PC-3 (cell line): ENCODE results near the gene KBTBD12. TPM values are rescaled to one million over a fixed set of nuclear protein-coding genes. Genes with fewer than 3 reads are reported as not detected.

Experiments
- ATAC-seq: fragments of 200-7000 bp; cut with Tn5 transposase; 2 replicates; pipeline ENCODE4 v1.9.1; 2020; ENCODE audit warnings: mild to moderate bottlenecking, moderate library complexity
- BruUV-seq: library from RNA; stranded (reverse); fragments of 400-500 nt; replicated peaks from 2 replicates; lab custom pipeline; 2021; lab: Mats Ljungman, UMichigan
- CTCF ChIA-PET: fragments of 300-600 bp; sonication (Branson Sonifier 250); formaldehyde crosslinking; loops from one replicate; lab custom pipeline; 2022; ENCODE audit warnings: antibody characterized with exemption; lab: Charles Lee
- POLR2A ChIA-PET: fragments of 300-600 bp; sonication (Branson Sonifier 250); formaldehyde crosslinking; loops from one replicate; lab custom pipeline; 2022; ENCODE audit warnings: antibody characterized with exemption; ENCODE audit not compliant: unreplicated experiment; lab: Charles Lee
- DNase-seq: peaks from one replicate; pipeline ENCODE4 v3.0.0-alpha.2; 2015
- H2AFZ ChIP-seq: fragments of 300-600 bp; sonication (generic); 2 replicates; pipeline ENCODE4 v1.6.0; 2016; ENCODE audit warnings: antibody characterized with exemption, low read length
- H3F3A ChIP-seq: fragments of 300-600 bp; sonication (generic); one replicate; pipeline ENCODE4 v1.6.0; 2017; ENCODE audit warnings: antibody characterized with exemption, low read length, control low read depth, mild to moderate bottlenecking; ENCODE audit not compliant: unreplicated experiment
- H3K27ac ChIP-seq: fragments of 300-600 bp; sonication (generic); 2 replicates; pipeline ENCODE4 v1.5.1; 2016; ENCODE audit warnings: mild to moderate bottlenecking, low read length
- H3K27me3 ChIP-seq: fragments of 300-600 bp; sonication (generic); 2 replicates; pipeline ENCODE4 v1.6.1; 2016; ENCODE audit warnings: low read length, mixed read lengths
- H3K36me3 ChIP-seq: fragments of 300-600 bp; sonication (generic); 2 replicates; pipeline ENCODE4 v1.6.1; 2016; ENCODE audit warnings: low read depth, mixed run types, low read length, mixed read lengths
- H3K4me1 ChIP-seq: fragments of 300-600 bp; sonication (generic); 2 replicates; pipeline ENCODE4 v1.5.1; 2016; ENCODE audit warnings: low read length; ENCODE audit not compliant: insufficient read depth
- H3K4me2 ChIP-seq: fragments of 300-600 bp; sonication (generic); 2 replicates; pipeline ENCODE4 v1.6.0; 2016; ENCODE audit warnings: low read length
- H3K4me3 ChIP-seq: fragments of 300-600 bp; sonication (generic); 2 replicates; pipeline ENCODE4 v1.5.1; 2016; ENCODE audit warnings: mild to moderate bottlenecking, low read length, mixed read lengths
- H3K79me2 ChIP-seq: fragments of 300-600 bp; sonication (generic); 2 replicates; pipeline ENCODE4 v1.6.1; 2017; ENCODE audit warnings: low read length, mixed read lengths
- H3K9ac ChIP-seq: fragments of 300-600 bp; sonication (generic); 2 replicates; pipeline ENCODE4 v1.6.0; 2016; ENCODE audit warnings: mild to moderate bottlenecking, low read length
- H3K9me2 ChIP-seq: fragments of 300-600 bp; sonication (generic); replicated peaks from 2 replicates; pipeline ENCODE4 v1.6.1; 2016; ENCODE audit warnings: mixed run types, low read length, mixed read lengths
- H3K9me3 ChIP-seq: fragments of 300-600 bp; sonication (generic); 2 replicates; pipeline ENCODE4 v1.6.1; 2016; ENCODE audit warnings: low read length, mixed read lengths
- H4K20me1 ChIP-seq: fragments of 300-600 bp; sonication (generic); 2 replicates; pipeline ENCODE4 v1.6.1; 2016; ENCODE audit warnings: low read length, mixed read lengths
- EZH2 ChIP-seq: fragments of 300-600 bp; sonication (generic); IDR thresholded peaks from one replicate; pipeline ENCODE4 v1.6.1; 2017; ENCODE audit warnings: antibody characterized with exemption, mild to moderate bottlenecking, low read length; ENCODE audit not compliant: unreplicated experiment
- EZH2phosphoT487 ChIP-seq: fragments of 300-600 bp; sonication (generic); IDR thresholded peaks from 2 replicates; pipeline ENCODE4 v1.6.1; 2018; ENCODE audit warnings: mild to moderate bottlenecking, antibody characterized with exemption, low read length, borderline replicate concordance
- intact Hi-C: fragments of 100-400 bp; cut with micrococcal nuclease; formaldehyde crosslinking; loops from 2 replicates; pipeline ENCODE4 v1.9.0; 2023
- total RNA-seq: library from RNA; depleted of rRNA; stranded (reverse); fragments of >200 nt; gene quantifications from 2 replicates; pipeline ENCODE4 v1.2.3, GENCODE V29; 2014
- TF ChIP-seq, protein P1 (sequence below): fragments of 300-600 bp; sonication (generic); conservative IDR thresholded peaks from 2 replicates; pipeline ENCODE4 v1.5.1; 2017; ENCODE audit warnings: antibody characterized with exemption, low read depth, mild to moderate bottlenecking, low read length

KBTBD12 gene
- total RNA-seq, 1 experiment from 2014 or later, result not detected

DNA sequence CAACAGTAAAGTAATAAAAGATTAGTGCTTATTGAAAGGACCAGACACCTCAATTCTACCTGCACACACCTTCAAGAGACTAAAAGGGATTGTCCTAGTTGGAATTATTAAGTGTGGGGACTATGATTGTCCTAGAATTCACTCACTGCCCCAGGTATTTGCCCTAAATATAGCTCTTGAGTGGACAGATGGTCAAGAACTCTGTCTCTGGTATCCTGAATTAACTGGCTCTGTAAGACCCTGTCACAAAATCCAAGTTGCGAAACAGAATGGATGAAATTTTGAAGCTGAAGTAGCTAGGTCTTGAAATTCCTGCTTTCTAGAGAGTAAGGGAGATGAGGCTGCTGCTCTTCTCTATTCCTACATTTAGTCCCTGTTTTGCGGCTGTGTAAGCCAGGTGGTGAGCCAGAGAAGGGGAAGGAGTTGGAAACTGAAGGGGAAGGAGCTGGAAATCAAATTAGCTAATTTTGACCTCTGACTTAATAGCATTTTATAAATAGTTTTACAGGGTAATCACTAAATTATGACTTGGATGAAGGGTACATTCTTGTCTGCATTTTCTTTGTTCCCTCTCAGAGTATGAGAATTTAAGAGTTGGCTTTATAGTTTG, 34.5 kb downstream of the KBTBD12 start:
- BruUV-seq, result no TSS peak
- Histone ChIP-seq H3K4me1 (peaks cover 12% of the 10 kb centered on the region; the same call in 1 of the 2 replicates), H3K27ac (no peak overlapping the region), H3K4me2 (no peak overlapping the region), H3K79me2 (no peaks in the 10 kb centered on the region), H3K27me3 (no peaks in the 10 kb centered on the region), H3K9me3 (no peaks in the 10 kb centered on the region), H4K20me1 (no peaks in the 10 kb centered on the region), H3K9me2 (no peaks in the 10 kb centered on the region), H2AFZ (no peak overlapping the region), H3F3A (no peaks in the 10 kb centered on the region), H3K36me3 (no peaks in the 10 kb centered on the region), H3K9ac (no peak overlapping the region), H3K4me3 (no peak overlapping the region)
- no peak for ATAC-seq
- intact Hi-C loops, result no loop called here
- no peak for TF ChIP-seq EZH2
- TF ChIP-seq, protein P1, sequence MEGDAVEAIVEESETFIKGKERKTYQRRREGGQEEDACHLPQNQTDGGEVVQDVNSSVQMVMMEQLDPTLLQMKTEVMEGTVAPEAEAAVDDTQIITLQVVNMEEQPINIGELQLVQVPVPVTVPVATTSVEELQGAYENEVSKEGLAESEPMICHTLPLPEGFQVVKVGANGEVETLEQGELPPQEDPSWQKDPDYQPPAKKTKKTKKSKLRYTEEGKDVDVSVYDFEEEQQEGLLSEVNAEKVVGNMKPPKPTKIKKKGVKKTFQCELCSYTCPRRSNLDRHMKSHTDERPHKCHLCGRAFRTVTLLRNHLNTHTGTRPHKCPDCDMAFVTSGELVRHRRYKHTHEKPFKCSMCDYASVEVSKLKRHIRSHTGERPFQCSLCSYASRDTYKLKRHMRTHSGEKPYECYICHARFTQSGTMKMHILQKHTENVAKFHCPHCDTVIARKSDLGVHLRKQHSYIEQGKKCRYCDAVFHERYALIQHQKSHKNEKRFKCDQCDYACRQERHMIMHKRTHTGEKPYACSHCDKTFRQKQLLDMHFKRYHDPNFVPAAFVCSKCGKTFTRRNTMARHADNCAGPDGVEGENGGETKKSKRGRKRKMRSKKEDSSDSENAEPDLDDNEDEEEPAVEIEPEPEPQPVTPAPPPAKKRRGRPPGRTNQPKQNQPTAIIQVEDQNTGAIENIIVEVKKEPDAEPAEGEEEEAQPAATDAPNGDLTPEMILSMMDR, result no peak
- TF ChIP-seq EZH2phosphoT487, result no peak
- no peak for DNase-seq
- CTCF ChIA-PET, result no interaction called here
- POLR2A ChIA-PET, result no interaction called here

DNA sequence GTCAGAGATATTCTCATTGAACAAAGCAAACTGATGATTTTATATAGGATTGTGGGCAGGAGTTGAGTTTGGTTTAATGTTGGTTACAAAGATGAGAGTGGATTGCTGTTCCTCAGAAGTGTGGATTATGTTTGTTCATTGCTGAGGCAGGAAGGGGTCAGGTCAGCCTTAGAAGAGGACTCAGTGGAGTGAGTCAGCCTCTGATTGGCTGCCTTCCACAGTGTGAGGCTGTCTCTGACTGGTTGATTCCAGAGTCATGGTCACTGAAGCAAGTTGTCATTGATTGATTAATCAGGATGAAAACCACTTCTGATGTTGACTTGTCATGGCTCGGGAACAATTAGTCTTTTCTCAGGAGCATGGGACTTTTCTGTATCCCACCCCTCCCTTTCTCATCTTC, 36.2 kb downstream of the KBTBD12 start:
- Histone ChIP-seq H2AFZ (no peak overlapping the region), H3K36me3 (no peaks in the 10 kb centered on the region), H3K4me1 (peaks cover 12% of the 10 kb centered on the region; the same call in 1 of the 2 replicates), H4K20me1 (no peaks in the 10 kb centered on the region), H3K9ac (no peak overlapping the region), H3K79me2 (no peaks in the 10 kb centered on the region), H3K4me3 (no peak overlapping the region), H3K27me3 (no peaks in the 10 kb centered on the region), H3K9me3 (no peaks in the 10 kb centered on the region), H3K4me2 (no peak overlapping the region), H3K9me2 (no peaks in the 10 kb centered on the region), H3K27ac (no peak overlapping the region), H3F3A (no peaks in the 10 kb centered on the region)
- CTCF ChIA-PET, result no interaction called here
- POLR2A ChIA-PET, result no interaction called here
- TF ChIP-seq EZH2phosphoT487, result no peak
- TF ChIP-seq, protein P1, result no peak
- TF ChIP-seq EZH2, result no peak
- intact Hi-C loops, result no loop called here
- DNase-seq, result peak; percentile 39
- no peak; the same call in 1 of the 2 replicates for ATAC-seq
- no TSS peak for BruUV-seq
